Activated T-cell treated with anti-CD3 and anti-CD28 coated beads for 48 hours (primary cell): ENCODE results near the gene CNTNAP5.

Source experiments
- DNase-seq: peaks from one replicate; pipeline ENCODE4 v3.0.0-alpha.2; 2020; ENCODE audit warnings: low read depth

The CNTNAP5 gene

GRCh38 chr2:124025171-124025580 lies at the start of gene CNTNAP5:
Gene CNTNAP5, plus strand, starts transcription at chr2:124025287. Its CDS starts 364 bp downstream, at chr2:124025651.
- DNase-seq, result peak; percentile 6

- no peak for DNase-seq
Observed at GRCh38 chr2:123976054-123976648, 48.9 kb upstream of the CNTNAP5 start.

- DNase-seq, result no peak
Observed at GRCh38 chr2:123993728-123994323, 31.3 kb upstream of the CNTNAP5 start.

- DNase-seq, result no peak
Observed at GRCh38 chr2:123999681-124000080, 25.4 kb upstream of the CNTNAP5 start.

GRCh38 chr2:124001696-124002430 lies 23.2 kb upstream of the CNTNAP5 start:
- DNase-seq, result no peak

GRCh38 chr2:124018890-124019289 lies 6.2 kb upstream of the CNTNAP5 start:
- no peak for DNase-seq

GRCh38 chr2:124024561-124025170 lies 421 bp upstream of the CNTNAP5 start:
- DNase-seq, result no peak

GRCh38 chr2:124025891-124026434 lies 876 bp downstream of the CNTNAP5 start:
- no peak for DNase-seq

GRCh38 chr2:124026503-124026902 lies 1.4 kb downstream of the CNTNAP5 start:
- DNase-seq, result no peak

- no peak for DNase-seq
Observed at GRCh38 chr2:124027182-124027581, 2.1 kb downstream of the CNTNAP5 start.

GRCh38 chr2:124032799-124033198 lies 7.7 kb downstream of the CNTNAP5 start:
- no peak for DNase-seq

GRCh38 chr2:124034265-124034664 lies 9.2 kb downstream of the CNTNAP5 start:
- DNase-seq, result no peak

GRCh38 chr2:124035001-124035400 lies 9.9 kb downstream of the CNTNAP5 start:
- DNase-seq, result no peak

GRCh38 chr2:124039032-124039431 lies 13.9 kb downstream of the CNTNAP5 start:
- no peak for DNase-seq

- no peak for DNase-seq
Observed at GRCh38 chr2:124039762-124040291, 14.7 kb downstream of the CNTNAP5 start.

GRCh38 chr2:124045894-124046293 lies 20.8 kb downstream of the CNTNAP5 start:
- DNase-seq, result no peak

- no peak for DNase-seq
Observed at GRCh38 chr2:124046332-124046731, 21.2 kb downstream of the CNTNAP5 start.

GRCh38 chr2:124048102-124048501 lies 23.0 kb downstream of the CNTNAP5 start:
- no peak for DNase-seq

GRCh38 chr2:124048664-124049063 lies 23.6 kb downstream of the CNTNAP5 start:
- DNase-seq, result no peak

GRCh38 chr2:124049136-124049535 lies 24.0 kb downstream of the CNTNAP5 start:
- DNase-seq, result no peak

GRCh38 chr2:124050833-124051497 lies 25.9 kb downstream of the CNTNAP5 start:
- no peak for DNase-seq

GRCh38 chr2:124053796-124054195 lies 28.7 kb downstream of the CNTNAP5 start:
- no peak for DNase-seq
